K562 (cell line): ENCODE data around the gene GTF2H4. TPM values are rescaled to one million over a fixed set of nuclear protein-coding genes. Genes with fewer than 3 reads are reported as not detected.

Experiments used
- BRD9 ChIP-seq: fragments of 450-650 bp; IDR thresholded peaks from 2 replicates; pipeline ENCODE4 v1.6.1; 2018; ENCODE audit warnings: low read depth; ENCODE audit not compliant: partially characterized antibody
- CREB1 ChIP-seq, 2 experiments: sonication (generic) in 1 of 2; formaldehyde crosslinking in 1 of 2; IDR thresholded peaks; 2 replicates each; pipeline versions ENCODE4 v1.6.1 to v1.8.0; 2012 to 2022; ENCODE audit warnings: inconsistent platforms in 1 of 2, mild to moderate bottlenecking in 1 of 2, missing genetic modification reagents in 1 of 2, moderate library complexity in 1 of 2
- CREM ChIP-seq: IDR thresholded peaks from 2 replicates; pipeline ENCODE4 v1.6.1; 2014; ENCODE audit warnings: antibody characterized with exemption, low read depth
- ELF2 ChIP-seq: fragments of 250-450 bp; sonication (Bioruptor Pico); IDR thresholded peaks from 2 replicates; pipeline ENCODE4 v1.5.0; 2021; ENCODE audit warnings: mild to moderate bottlenecking
- HDAC8 ChIP-seq: fragments of 450-650 bp; IDR thresholded peaks from 2 replicates; pipeline ENCODE4 v1.6.1; 2016; ENCODE audit warnings: mild to moderate bottlenecking, missing genetic modification characterization, moderate library complexity, missing compliant biosample characterization
- KLF10 ChIP-seq: fragments of 250-450 bp; sonication (Bioruptor Pico); IDR thresholded peaks from 2 replicates; pipeline ENCODE4 v1.6.1; 2021; ENCODE audit warnings: matching md5 sums
- LARP7 ChIP-seq: fragments of 450-650 bp; IDR thresholded peaks from 2 replicates; pipeline ENCODE4 v1.6.1; 2016
- LCOR ChIP-seq: sonication (generic); formaldehyde crosslinking; IDR thresholded peaks from 2 replicates; pipeline ENCODE4 v1.8.0; 2022; ENCODE audit warnings: mild to moderate bottlenecking, missing genetic modification reagents
- MCM5 ChIP-seq: fragments of 450-650 bp; IDR thresholded peaks from 2 replicates; pipeline ENCODE4 v1.6.1; 2016; ENCODE audit warnings: low read depth
- MCM7 ChIP-seq, 2 experiments: fragments of 450-650 bp; IDR thresholded peaks; 2 replicates each; pipeline ENCODE4 v1.6.1; 2016 to 2018
- MIER1 ChIP-seq: fragments of 450-650 bp; IDR thresholded peaks from 2 replicates; pipeline ENCODE4 v1.6.1; 2016; ENCODE audit warnings: antibody characterized with exemption, mild to moderate bottlenecking, low read depth
- NBN ChIP-seq: fragments of 450-650 bp; IDR thresholded peaks from 2 replicates; pipeline ENCODE4 v1.6.1; 2016; ENCODE audit warnings: low read depth, mild to moderate bottlenecking
- NFE2 ChIP-seq: IDR thresholded peaks from 2 replicates; pipeline ENCODE4 v1.6.1; 2014; ENCODE audit warnings: antibody characterized with exemption, low read depth
- NFRKB ChIP-seq: fragments of 450-650 bp; IDR thresholded peaks from 2 replicates; pipeline ENCODE4 v1.6.1; 2016; ENCODE audit warnings: low read depth
- PTTG1 ChIP-seq: fragments of 450-650 bp; IDR thresholded peaks from 2 replicates; pipeline ENCODE4 v1.6.1; 2016; ENCODE audit warnings: low read depth, mild to moderate bottlenecking, missing genetic modification characterization, missing compliant biosample characterization
- RFX1 ChIP-seq: fragments of 450-650 bp; IDR thresholded peaks from 2 replicates; pipeline ENCODE4 v1.6.1; 2016; ENCODE audit warnings: mild to moderate bottlenecking, moderate library complexity
- RFX5 ChIP-seq: IDR thresholded peaks from 2 replicates; pipeline ENCODE4 v1.6.1; 2011; ENCODE audit warnings: low read depth, mild to moderate bottlenecking, improper control_type of control experiment, low read length
- RUNX1 ChIP-seq: sonication (generic); IDR thresholded peaks from 2 replicates; pipeline ENCODE4 v1.6.1; 2016; ENCODE audit warnings: antibody characterized with exemption, low read depth
- SREBF1 ChIP-seq: fragments of 150-350 bp; IDR thresholded peaks from 2 replicates; pipeline ENCODE4 v1.6.1; 2014; ENCODE audit warnings: antibody characterized with exemption, low read depth, low read length, borderline replicate concordance
- XRCC3 ChIP-seq: fragments of 450-650 bp; IDR thresholded peaks from 2 replicates; pipeline ENCODE4 v1.6.1; 2017; ENCODE audit warnings: mild to moderate bottlenecking, moderate library complexity
- YBX1 ChIP-seq: fragments of 450-650 bp; IDR thresholded peaks from 2 replicates; pipeline ENCODE4 v1.7.1; 2016; ENCODE audit warnings: mild to moderate bottlenecking
- ZBED1 ChIP-seq: IDR thresholded peaks from 2 replicates; pipeline ENCODE4 v1.6.1; 2014
- ZFP36 ChIP-seq: fragments of 150-350 bp; IDR thresholded peaks from 2 replicates; pipeline ENCODE4 v1.6.1; 2018; ENCODE audit warnings: low read length, low read depth; ENCODE audit not compliant: partially characterized antibody
- ZNF232 ChIP-seq: sonication (generic); formaldehyde crosslinking; IDR thresholded peaks from 2 replicates; pipeline ENCODE4 v1.8.0; 2022; ENCODE audit warnings: mild to moderate bottlenecking, missing genetic modification reagents
- ZNF274 ChIP-seq: IDR thresholded peaks from 2 replicates; pipeline ENCODE4 v1.6.1; 2011; ENCODE audit warnings: low read depth, mild to moderate bottlenecking, low read length, moderate library complexity, borderline replicate concordance
- ZNF3 ChIP-seq: fragments of 250-450 bp; sonication (Bioruptor Pico); IDR thresholded peaks from 2 replicates; pipeline ENCODE4 v1.5.0; 2021; ENCODE audit warnings: mild to moderate bottlenecking, moderate library complexity
- ZNF584 ChIP-seq: fragments of 200-800 bp; sonication (Bioruptor generic); IDR thresholded peaks from 2 replicates; pipeline ENCODE4 v1.6.1; 2016; ENCODE audit warnings: low read depth, mild to moderate bottlenecking, missing genetic modification characterization, missing compliant biosample characterization
- ZSCAN32 ChIP-seq: fragments of 450-650 bp; formaldehyde crosslinking; IDR thresholded peaks from 2 replicates; pipeline ENCODE4 v1.4.0; 2020; ENCODE audit warnings: mild to moderate bottlenecking, moderate library complexity
- polyA plus RNA-seq, 8 experiments: library from polyadenylated mRNA; depleted of rRNA in 4 of 8; stranded (reverse) in 5 of 8; unstranded in 3 of 8; fragments of >200 nt; fragmentation: Nextera tagmentation in 2 of 8; fragmentation: Illumina TruSeq in 1 of 8; extraction: Ambion mirVana in 2 of 8; extraction: Trizol in 1 of 8; gene quantifications; 2 replicates each; pipeline versions ENCODE4 v1.2.1 to v1.2.3, GENCODE V29; 2011 to 2014; ENCODE audit warnings: inconsistent platforms in 1 of 8, missing spikeins in 1 of 8
- total RNA-seq, 7 experiments: library from RNA; depleted of rRNA in 6 of 7; stranded (reverse); fragments of >200 nt in 6 of 7; fragmentation: Illumina TruSeq in 2 of 7; extraction: Trizol in 2 of 7; gene quantifications; 2 replicates each; pipeline versions ENCODE4 v1.2.1 to v1.2.3, GENCODE V29; 2011 to 2021; ENCODE audit warnings: low replicate concordance in 1 of 7
- TF ChIP-seq, protein P1 (sequence below): fragments of 250-450 bp; sonication (Bioruptor Pico); IDR thresholded peaks from 2 replicates; pipeline ENCODE4 v1.8.0; 2022; ENCODE audit warnings: inconsistent platforms
- TF ChIP-seq, protein P2 (sequence below): sonication (generic); formaldehyde crosslinking; IDR thresholded peaks from 2 replicates; pipeline ENCODE4 v1.8.1; 2023; ENCODE audit warnings: mild to moderate bottlenecking, missing genetic modification reagents

Gene GTF2H4
- total and polyA plus RNA-seq, 9 of the 15 experiments (the other 6 are each of a cell fraction or from before 2014, with no cell fraction given) = 3.6 to 86.1 (median 39.6) TPM

GRCh38 chr6:30914076-30914853, 6.3 kb downstream of the GTF2H4 start, which contains the start of gene VARS2 (continued):
- TF ChIP-seq, protein P1, sequence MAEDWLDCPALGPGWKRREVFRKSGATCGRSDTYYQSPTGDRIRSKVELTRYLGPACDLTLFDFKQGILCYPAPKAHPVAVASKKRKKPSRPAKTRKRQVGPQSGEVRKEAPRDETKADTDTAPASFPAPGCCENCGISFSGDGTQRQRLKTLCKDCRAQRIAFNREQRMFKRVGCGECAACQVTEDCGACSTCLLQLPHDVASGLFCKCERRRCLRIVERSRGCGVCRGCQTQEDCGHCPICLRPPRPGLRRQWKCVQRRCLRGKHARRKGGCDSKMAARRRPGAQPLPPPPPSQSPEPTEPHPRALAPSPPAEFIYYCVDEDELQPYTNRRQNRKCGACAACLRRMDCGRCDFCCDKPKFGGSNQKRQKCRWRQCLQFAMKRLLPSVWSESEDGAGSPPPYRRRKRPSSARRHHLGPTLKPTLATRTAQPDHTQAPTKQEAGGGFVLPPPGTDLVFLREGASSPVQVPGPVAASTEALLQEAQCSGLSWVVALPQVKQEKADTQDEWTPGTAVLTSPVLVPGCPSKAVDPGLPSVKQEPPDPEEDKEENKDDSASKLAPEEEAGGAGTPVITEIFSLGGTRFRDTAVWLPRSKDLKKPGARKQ (CRISPR knock-in tag) = no peak
- TF ChIP-seq MCM5 = no peak
- TF ChIP-seq LARP7 = no peak
- no peak; the same call in 1 of the 2 replicates for TF ChIP-seq ZBED1
- no peak for TF ChIP-seq CREB1 (IDR thresholded peaks at IDR 0.05)
- peak; percentile 66; the same call in 1 of the 2 replicates for TF ChIP-seq CREB1 (CRISPR knock-in tag; IDR thresholded peaks at IDR 0.05)
- TF ChIP-seq YBX1 = no peak
- no peak for TF ChIP-seq PTTG1 (tag)
- no peak for TF ChIP-seq ZFP36
- no peak for TF ChIP-seq ZSCAN32 (CRISPR knock-in tag)
- TF ChIP-seq, protein P2, sequence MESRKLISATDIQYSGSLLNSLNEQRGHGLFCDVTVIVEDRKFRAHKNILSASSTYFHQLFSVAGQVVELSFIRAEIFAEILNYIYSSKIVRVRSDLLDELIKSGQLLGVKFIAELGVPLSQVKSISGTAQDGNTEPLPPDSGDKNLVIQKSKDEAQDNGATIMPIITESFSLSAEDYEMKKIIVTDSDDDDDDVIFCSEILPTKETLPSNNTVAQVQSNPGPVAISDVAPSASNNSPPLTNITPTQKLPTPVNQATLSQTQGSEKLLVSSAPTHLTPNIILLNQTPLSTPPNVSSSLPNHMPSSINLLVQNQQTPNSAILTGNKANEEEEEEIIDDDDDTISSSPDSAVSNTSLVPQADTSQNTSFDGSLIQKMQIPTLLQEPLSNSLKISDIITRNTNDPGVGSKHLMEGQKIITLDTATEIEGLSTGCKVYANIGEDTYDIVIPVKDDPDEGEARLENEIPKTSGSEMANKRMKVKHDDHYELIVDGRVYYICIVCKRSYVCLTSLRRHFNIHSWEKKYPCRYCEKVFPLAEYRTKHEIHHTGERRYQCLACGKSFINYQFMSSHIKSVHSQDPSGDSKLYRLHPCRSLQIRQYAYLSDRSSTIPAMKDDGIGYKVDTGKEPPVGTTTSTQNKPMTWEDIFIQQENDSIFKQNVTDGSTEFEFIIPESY = peak; percentile 94
- no peak; the same call in 1 of the 2 replicates for TF ChIP-seq ZNF274
- no peak for TF ChIP-seq MIER1
- TF ChIP-seq NFRKB = peak; percentile 79
- TF ChIP-seq KLF10 (CRISPR knock-in tag) = peak; percentile 25; the same call in 1 of the 2 replicates
- no peak for TF ChIP-seq ZNF3 (CRISPR knock-in tag)
- TF ChIP-seq BRD9 = peak; percentile 69
- TF ChIP-seq XRCC3 = no peak
- TF ChIP-seq MCM7 (IDR thresholded peaks at IDR 0.05) = no peak
- peak; percentile 78; the same call in 1 of the 2 replicates for TF ChIP-seq ELF2
- TF ChIP-seq ZNF584 (CRISPR knock-in tag) = no peak
- TF ChIP-seq NFE2 = no peak
- TF ChIP-seq RUNX1 = 0 out of 2 replicates have a peak, but pooled peaks have one; percentile 37
- peak; percentile 56 for TF ChIP-seq CREM
- no peak for TF ChIP-seq SREBF1
- TF ChIP-seq HDAC8 (tag) = peak; percentile 44; the same call in 1 of the 2 replicates
- TF ChIP-seq NBN = peak; percentile 46; the same call in 1 of the 2 replicates
- no peak for TF ChIP-seq ZNF232 (CRISPR knock-in tag)
- TF ChIP-seq LCOR (CRISPR knock-in tag) = no peak; the same call in 1 of the 2 replicates
- no peak for TF ChIP-seq RFX5
- TF ChIP-seq RFX1 = no peak
